Renal pelvis (tissue), 4 donors: ENCODE data around the gene HOXC9. TPM values are rescaled to one million over a fixed set of nuclear protein-coding genes. Genes with fewer than 3 reads are reported as not detected.

ENCODE experiments used
- DNase-seq: peaks from one replicate; pipeline ENCODE4 v3.0.0-alpha.2; 2013
- polyA plus RNA-seq, 3 donors: library from polyadenylated mRNA; unstranded; fragments of 120-200 nt; gene quantifications; one replicate each; pipeline ENCODE4 v1.2.1, GENCODE V29; 2013; ENCODE audit not compliant: insufficient read length in 3 of 3

The HOXC9 gene
- polyA plus RNA-seq, 3 donors, result 22.4 to 29.8 (median 25.7) TPM

DNA sequence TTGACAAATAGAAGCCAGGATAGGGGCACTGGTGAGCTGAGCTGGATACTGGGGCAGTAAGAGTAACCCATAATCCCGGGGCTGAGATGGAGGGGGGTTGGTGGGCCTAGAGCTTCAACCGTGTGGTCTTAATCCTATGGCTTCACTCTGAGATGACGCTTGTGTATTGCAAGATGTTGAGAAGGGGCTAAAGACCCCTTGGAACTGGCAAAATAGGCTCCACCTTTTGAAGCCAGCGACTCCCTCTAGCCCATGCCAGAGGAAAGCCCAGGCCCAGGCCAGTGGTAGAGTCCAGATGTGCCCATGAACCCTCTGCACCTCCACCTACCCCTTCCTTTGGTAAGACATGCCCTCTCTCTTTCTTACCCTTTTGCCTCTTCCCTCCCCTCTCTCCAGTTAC is 40.6 kb upstream of the HOXC9 start:
- DNase-seq, result no peak

GRCh38 chr12:53960187-53961024 is 39.6 kb upstream of the HOXC9 start:
- no peak for DNase-seq

DNA sequence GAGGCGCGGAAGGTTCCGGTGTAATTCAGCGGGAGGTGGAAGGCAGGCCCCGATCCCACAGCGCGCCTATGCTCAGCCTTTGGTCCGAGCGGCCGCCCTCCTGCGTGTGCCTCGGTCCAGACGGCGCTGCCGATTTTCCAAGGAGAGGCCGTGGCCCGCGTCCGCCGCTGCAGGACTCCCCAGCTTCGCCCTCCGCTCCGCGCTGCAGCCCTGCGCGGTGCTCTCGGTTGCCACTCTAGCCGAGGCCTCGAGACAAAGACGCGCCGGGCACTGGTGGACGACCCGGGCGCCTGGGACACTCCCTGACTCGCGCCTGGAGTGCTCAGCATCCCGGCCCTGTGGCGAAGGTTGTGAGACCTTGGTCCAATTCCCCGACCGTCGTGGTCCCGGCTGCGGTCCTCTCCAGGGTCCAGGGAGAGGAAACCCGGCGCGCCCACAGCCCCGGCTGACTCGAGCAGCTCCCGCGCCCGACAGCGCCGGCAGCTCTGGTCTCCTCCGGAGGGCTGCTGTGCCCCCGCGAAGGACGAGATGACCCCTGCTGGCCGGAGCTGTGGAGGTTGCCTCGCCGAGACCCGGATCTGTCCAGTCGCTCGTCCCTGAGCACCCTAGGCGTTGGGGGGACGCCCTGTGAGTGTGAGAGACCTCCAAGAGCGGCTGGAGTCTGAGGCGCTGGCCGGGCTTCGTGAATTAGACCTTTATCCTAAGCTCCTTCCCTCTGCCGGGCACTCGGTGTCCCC is 38.8 kb upstream of the HOXC9 start:
- no peak for DNase-seq

DNA sequence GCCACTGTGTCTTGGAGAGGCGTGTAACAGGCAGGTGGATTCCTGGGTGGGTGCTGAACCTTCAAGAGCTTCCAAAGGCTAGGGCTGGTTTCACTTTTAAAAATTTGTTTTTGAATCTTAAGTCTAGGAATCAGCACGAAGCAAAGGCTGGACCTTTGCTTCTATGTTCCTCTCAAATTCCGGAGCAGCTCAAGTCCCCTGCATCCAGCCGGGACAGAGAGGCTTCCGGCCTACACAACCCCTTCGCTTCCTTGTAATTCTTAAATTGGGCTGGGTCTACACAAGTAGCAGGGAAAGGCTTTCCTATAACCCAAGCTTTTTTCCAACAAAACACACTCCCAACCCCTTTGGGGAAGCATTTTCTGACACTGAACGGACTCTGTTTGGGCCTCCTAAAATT is 37.0 kb upstream of the HOXC9 start:
- DNase-seq, result no peak

DNA sequence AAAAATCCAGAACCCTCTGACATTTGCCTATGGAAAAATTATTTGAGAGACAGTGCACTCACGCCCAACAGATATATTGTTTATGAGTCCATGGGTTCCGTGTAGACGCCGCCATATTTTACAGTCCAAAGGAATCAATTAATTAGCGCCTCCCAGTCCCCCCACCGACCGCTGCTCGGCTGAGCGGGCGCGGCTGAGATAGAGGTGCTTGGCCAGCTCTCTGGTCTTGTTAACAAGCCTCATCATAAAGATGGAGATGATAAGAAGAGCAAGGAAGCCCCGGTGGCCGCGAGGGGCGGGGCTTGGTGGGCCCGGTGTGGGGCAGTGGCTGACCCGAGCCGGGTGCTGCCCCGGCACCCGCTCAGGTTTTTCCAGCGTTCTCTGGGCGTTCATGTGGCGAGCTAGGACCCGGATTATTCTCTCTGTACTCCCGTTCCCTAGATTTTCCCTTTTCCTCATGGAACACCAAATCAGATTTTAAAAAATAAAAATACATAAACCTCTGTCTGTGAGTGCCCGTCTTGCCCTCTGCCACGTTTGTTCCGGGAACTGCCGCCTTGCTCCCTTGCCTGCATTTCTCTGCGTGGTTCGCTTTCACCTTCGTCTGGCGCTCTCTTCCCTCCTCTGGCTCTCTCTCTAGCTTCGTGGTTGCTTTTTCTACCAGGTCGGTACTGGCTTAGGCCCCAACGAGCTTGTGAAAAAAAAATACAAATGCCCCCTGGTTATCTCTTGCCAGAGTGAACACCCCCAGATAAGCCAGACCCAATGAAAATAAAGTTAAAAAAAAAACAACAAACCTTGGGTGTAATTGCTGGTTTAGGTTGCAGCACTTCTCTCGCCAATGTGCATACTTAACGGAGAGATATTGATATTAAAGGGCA is 36.3 kb upstream of the HOXC9 start:
- no peak for DNase-seq

DNA sequence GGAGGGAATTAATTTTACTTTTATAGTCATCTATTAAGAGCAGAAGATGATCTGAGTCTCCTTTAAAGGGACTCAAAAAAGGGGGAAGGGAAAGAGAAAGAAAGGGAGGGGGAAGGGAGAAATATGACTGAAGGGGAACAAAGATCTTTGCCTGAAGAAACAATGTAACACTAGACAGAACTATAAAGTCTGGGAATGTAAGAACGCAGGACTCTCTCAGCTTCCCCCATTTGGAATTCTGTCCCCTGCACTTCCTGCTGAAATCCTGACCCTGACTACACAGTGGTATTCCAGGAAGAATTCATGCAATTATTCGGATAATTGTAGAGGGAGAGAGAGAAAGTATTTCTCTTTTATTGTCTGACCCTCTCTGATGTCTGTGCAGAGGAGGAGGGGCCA is 35.6 kb upstream of the HOXC9 start:
- DNase-seq, result no peak

GRCh38 chr12:53965281-53966084 is 34.5 kb upstream of the HOXC9 start:
- no peak for DNase-seq

- no peak for DNase-seq
Observed at GRCh38 chr12:53966085-53966384, 33.9 kb upstream of the HOXC9 start.

DNA sequence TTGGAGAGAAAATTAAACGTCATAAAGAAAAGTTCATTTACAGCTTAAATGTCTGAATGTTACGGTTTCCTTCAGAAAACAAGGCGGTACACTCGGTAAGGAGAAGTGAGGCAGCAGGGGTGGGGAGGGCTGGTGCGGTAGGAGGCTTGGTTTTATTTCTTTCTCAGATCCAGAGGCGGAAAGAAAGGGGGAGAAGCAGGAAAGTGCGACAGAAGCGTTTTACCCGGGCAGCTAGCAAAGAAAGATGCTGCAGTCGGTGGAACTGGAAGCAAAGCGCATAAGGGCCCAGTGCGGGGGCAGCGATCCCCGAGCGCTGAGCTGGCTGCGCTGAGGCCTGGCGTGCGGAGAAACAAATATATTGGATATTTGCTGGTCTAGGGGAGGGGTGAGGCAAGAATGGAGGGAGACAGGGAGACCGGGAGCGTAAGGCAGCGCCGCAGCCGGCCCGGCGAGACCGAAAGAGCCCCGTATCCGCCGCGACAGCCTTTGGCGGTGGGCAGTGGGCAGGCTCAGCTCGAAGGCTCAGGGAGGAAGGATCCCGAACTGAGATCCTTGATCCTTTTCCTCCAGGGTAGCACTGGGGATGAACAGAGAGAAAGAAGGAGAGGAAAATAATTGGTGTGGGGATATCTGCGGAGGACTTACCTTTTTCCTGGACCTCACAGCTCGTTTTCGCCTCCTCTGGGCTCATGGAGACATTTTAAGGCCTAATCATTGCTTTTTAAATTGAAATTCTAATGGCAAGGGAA is 33.4 kb upstream of the HOXC9 start:
- no peak for DNase-seq

GRCh38 chr12:53967421-53967925 is 32.5 kb upstream of the HOXC9 start:
- DNase-seq, result no peak

DNA sequence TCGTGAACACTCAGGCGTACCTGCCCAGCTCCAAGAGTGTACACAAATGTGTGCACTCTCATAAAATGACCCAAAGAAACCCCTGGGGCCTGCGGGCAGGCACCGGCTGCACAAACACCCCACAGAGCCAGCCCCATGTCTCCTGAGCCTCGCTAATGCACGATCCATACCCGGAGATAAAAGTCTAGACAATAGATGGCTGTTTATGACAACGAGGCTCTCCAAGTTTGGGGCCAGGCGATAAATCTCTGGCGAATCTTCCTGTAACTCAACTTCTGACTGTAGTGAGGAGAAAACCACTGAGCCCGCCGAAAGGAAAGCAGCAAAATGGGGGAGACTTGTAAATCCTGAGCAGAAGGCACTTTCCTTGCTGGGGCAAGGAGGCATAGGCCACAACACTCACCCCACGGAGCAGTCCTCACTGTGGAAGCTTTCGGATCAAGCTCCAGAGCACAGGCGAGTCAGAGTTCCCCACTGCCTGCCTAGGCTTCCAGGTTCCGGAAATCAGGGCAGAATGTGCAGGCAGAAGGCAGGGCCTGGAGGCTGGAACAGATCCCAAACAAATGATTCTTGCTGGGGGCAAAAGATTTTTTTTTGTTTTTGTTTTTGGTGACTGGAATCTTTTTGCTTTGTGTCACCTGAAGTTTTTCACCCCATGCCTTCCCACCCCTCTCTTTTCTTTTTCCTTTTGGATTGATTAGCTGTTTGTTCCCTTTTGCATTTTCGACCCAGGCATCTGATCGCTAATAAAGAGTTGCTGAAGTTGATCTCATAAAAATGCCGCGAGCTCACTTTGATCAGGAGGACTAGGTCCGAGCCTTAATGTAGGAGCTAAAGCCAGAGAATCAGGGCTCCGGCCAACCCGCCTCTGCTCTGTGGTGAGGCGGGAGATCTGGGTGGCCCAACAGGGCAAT is 31.5 kb upstream of the HOXC9 start:
- no peak for DNase-seq

DNA sequence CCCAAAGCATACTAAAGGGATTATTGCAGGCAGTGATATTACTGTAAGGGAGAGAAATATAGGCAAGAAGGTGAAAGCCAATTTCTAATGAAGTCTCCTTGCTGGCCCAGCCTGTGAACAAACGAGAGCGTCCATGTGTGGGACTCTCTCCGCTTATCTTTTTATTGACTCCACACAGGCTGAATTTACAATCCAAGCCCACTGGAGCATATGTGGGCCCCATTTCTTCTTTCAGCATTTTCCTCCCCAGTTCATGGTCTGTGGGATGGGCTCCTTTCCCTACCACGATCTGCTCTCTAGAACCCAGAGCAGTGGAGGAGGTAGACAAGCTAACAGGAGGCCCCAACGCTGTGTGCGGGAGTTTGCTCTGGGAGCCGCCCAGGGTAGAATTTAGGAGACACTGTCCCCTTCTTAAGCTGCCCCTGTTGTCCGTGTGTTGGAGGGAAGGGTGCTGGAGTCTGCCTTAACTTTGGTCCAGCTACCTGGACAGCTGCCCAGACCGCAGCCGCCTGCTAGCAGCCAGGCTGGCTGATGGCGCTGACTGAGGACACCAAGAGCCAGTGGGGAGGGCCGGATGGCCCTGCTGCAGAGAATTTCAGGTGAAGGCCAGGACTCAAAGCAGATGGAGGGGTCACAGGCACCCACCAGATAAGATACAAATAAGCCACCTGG is 30.2 kb upstream of the HOXC9 start:
- DNase-seq, result no peak

DNA sequence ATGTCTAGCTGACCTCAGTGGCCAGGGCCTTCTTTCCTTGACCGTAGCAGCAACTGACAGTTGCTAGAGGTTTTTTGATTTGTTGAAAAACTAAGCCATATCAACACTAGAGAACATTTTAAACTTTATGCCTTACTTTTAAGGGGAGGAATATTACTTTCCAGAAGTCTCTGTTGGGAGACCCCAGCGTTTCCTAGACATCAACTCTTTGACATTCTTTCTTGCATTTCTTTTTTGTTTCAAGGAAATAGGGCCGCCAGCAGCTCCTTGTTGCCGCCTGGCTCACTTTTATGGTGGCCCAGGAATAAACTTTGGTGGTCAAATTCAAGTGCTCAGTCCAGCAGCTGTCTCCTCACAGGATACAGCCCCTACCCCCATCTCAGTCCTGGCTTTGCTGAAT is 29.5 kb upstream of the HOXC9 start:
- DNase-seq, result no peak

DNA sequence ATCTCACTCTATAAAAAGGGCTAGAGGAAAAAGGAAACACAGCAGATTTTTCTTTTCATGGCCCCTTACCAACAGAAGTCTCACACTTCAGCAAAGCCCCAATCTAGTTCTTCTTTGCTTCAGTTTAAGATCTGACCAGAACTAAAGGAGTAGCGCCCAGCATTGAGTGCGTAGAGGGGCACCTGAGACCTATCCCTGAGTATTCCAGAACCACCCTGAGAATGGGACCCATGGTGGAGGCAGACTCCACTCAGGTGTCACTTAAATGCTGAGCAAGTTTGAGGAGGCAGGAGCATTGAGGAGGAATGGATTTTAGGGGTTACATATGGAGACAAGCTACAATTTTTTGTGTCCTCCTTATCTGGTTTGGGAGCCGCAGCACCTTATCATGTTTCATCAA is 28.8 kb upstream of the HOXC9 start:
- no peak for DNase-seq

- DNase-seq, result no peak
Observed at GRCh38 chr12:53971686-53972085, 28.3 kb upstream of the HOXC9 start.

DNA sequence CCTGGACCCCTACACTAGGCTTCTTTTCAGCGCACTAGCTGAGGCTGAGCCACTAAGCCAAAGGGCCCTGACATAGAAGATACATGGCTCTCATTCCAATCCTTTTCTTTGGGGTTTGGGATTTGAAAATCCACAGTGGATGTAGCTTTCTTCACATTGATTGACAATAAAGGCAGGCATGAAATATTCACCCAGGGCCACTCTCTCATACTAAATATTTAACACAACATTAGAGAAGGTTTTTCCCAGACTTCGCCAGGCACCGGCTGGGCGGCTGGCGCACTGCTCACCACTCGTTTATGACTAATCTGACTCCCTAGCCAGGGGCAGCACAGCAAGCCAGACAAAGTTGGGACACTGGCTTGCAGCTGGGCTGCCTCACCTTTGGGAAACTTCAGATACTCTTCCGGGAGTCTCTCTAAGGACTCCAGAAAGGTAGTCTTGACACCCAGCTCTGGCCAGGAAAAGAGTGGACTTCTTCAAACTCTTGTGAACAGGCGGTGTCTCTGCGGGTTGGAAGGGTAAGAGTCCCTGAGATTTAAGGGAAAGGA is 27.7 kb upstream of the HOXC9 start:
- DNase-seq, result no peak

DNA sequence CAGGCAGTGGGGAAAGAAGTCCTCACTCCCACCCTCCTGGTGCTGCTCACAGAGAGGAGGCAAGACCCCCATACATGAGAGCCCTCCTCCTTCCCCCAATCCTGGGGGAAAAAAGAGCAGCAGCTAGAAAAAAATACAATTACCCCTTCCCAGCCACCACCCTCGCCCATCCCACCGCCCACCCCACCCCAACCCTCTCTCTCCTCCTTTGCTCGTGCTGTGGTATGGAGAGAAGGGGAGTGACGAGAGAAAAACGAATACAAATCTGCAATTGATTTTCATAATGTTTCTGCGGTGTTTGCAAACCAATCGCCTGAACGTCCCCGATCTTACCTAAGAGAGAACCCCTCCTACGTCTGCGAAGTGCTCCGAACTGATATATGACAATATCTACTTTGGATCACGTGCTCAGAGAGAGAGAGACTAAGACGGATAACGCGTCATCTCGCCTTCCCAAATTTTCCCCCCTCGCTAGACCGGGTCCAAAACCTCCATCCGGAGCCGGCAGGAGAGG is 27.2 kb upstream of the HOXC9 start, which contains the start of gene HOXC11:
Gene HOXC11, plus strand, starts transcription at position 405 of the 514 bp plus-strand sequence. CDS start 116 bp downstream, outside the sequence.
- no peak for DNase-seq
